Esophagus muscularis mucosa (tissue), 4 donors: ENCODE results near the gene FNIP2.

ENCODE experiments used
- EP300 ChIP-seq: sonication (generic); formaldehyde crosslinking; IDR thresholded peaks from one replicate; pipeline ENCODE4 v1.6.1; 2017; ENCODE audit warnings: antibody characterized with exemption
- POLR2A ChIP-seq: fragments of 450-650 bp; IDR thresholded peaks from one replicate; pipeline ENCODE4 v1.6.1; 2017; ENCODE audit warnings: antibody characterized with exemption, moderate library complexity, mild to moderate bottlenecking, low read depth
- POLR2AphosphoS5 ChIP-seq, 2 donors: sonication (generic); formaldehyde crosslinking; IDR thresholded peaks; one replicate each; pipeline ENCODE4 v1.6.1; 2017; ENCODE audit warnings: antibody characterized with exemption in 2 of 2
- TF ChIP-seq, protein P1 (sequence below), 3 experiments: fragments of 200-600 bp in 2 of 3; fragments of 450-650 bp in 1 of 3; sonication (generic) in 2 of 3; IDR thresholded peaks; one replicate each; pipeline ENCODE4 v1.5.1; 2017 to 2019; ENCODE audit warnings: antibody characterized with exemption in 3 of 3, mild to moderate bottlenecking in 2 of 3, moderate library complexity in 1 of 3

DNA sequence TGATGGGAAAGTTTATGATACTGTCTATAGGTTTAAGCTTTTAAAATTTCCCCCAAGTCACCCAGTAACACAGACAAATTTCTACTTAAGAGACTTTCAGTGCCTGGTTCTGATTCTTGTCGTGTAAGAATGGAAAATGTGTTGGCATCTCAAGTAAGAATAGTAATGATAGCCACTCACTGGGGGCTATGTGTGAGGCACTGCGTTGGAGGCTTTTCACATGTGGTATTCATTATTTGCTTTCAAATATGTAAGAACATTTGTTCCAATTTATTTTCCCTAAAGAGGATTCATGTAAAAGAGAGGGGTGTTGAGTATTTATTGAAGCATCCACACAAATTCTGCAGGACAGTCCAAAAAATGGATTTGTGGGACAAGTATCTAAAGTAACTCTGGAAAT is 143.6 kb downstream of the FNIP2 start:
- TF ChIP-seq, protein P1, sequence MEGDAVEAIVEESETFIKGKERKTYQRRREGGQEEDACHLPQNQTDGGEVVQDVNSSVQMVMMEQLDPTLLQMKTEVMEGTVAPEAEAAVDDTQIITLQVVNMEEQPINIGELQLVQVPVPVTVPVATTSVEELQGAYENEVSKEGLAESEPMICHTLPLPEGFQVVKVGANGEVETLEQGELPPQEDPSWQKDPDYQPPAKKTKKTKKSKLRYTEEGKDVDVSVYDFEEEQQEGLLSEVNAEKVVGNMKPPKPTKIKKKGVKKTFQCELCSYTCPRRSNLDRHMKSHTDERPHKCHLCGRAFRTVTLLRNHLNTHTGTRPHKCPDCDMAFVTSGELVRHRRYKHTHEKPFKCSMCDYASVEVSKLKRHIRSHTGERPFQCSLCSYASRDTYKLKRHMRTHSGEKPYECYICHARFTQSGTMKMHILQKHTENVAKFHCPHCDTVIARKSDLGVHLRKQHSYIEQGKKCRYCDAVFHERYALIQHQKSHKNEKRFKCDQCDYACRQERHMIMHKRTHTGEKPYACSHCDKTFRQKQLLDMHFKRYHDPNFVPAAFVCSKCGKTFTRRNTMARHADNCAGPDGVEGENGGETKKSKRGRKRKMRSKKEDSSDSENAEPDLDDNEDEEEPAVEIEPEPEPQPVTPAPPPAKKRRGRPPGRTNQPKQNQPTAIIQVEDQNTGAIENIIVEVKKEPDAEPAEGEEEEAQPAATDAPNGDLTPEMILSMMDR (IDR thresholded peaks at IDR 0.05) = no peak
- TF ChIP-seq POLR2A = no peak
- TF ChIP-seq EP300 = no peak
- TF ChIP-seq POLR2AphosphoS5 (IDR thresholded peaks at IDR 0.05) = no peak
